ENCODE results near the gene MSI1. TPM values are rescaled to one million over a fixed set of nuclear protein-coding genes. Genes with fewer than 3 reads are reported as not detected.

MSI1 gene
- total and polyA plus RNA-seq, 2 of the 13 experiments (the other 11 are each of a cell fraction or from before 2014, with no cell fraction given) = 0.09 to 0.46 TPM

- H3K36me3 ChIP-seq (replicated peaks in 1 of 2; ENCODE audit: control insufficient read depth in 1 of 2, insufficient read depth in 2 of 2, low read length in 2 of 2) = no peaks in the 10 kb centered on the region
- no peak overlapping the region for H3K4me2 ChIP-seq (ENCODE audit: low read depth, low read length)
- no peak overlapping the region for H3K4me3 ChIP-seq (replicated peaks in 1 of 3; ENCODE audit: insufficient read depth in 1 of 3, low read depth in 2 of 3, low read length in 3 of 3)
- in situ Hi-C loops (cut with HindIII; ENCODE audit: extremely low pct_ligation_motif_present, low pct_unique_long_range_greater_than_20kb) (no loop called here), intact Hi-C loops (cut with micrococcal nuclease; ENCODE audit: unreplicated experiment) (no loop called here)
- H3K9ac ChIP-seq (ENCODE audit: insufficient read depth, low read depth, low read length) = no peak overlapping the region
- H2AFZ ChIP-seq (ENCODE audit: low read length) = no peak overlapping the region
- no peaks in the 10 kb centered on the region; a peak in 2 of 5 replicates for H3K27me3 ChIP-seq (ENCODE audit: control insufficient read depth in 1 of 2, insufficient read depth in 2 of 2, low read length in 2 of 2)
- FAIRE-seq (no peak), ATAC-seq (no peak), DNase-seq (ENCODE audit: low spot score) (no peak)
- H4K20me1 ChIP-seq (ENCODE audit: insufficient read depth, low read length) = no peaks in the 10 kb centered on the region
- no peaks in the 10 kb centered on the region for H3K79me2 ChIP-seq (ENCODE audit: insufficient read depth, low read length)
- no peak overlapping the region for H3K27ac ChIP-seq (ENCODE audit: extremely low read length, insufficient read depth, low read length)
- ChIA-PET CTCF (ENCODE audit: low intra/inter-chr PET ratio, low total read pairs) (no interaction called here), POLR2A (no interaction called here)
- TF ChIP-seq ZBTB40 (IDR thresholded peaks at IDR 0.05) (no peak), ZBTB40 (CRISPR knock-in tag; IDR thresholded peaks at IDR 0.05) (no peak), RFX1 (IDR thresholded peaks at IDR 0.05) (peak; percentile 39; the same call in 1 of the 2 replicates), RBFOX2 (IDR thresholded peaks at IDR 0.05; ENCODE audit: low read depth, low read length) (peak; percentile 29; the same call in 1 of the 2 replicates), TBL1XR1 (IDR thresholded peaks at IDR 0.05; ENCODE audit: borderline replicate concordance, low read length, partially characterized antibody) (no peak)
- BruUV-seq (replicated peaks) = no TSS peak
- H3K4me1 ChIP-seq (ENCODE audit: insufficient read depth, low read length) = peaks cover 20% of the 10 kb centered on the region
- WGBS (ENCODE audit: low lambda C conversion rate) = 79% methylated on average over 10 of the region's 56 CpGs
- no peaks in the 10 kb centered on the region for H3K9me3 ChIP-seq (ENCODE audit: low read length)
Measured at GRCh38 chr12:120361506-120362208, 7.3 kb downstream of the MSI1 start.
